H1 (cell line): ENCODE data around the gene NR1I3. TPM values are rescaled to one million over a fixed set of nuclear protein-coding genes. Genes with fewer than 3 reads are reported as not detected.

Experiments used
- BRCA1 ChIP-seq: IDR thresholded peaks from 2 replicates; pipeline ENCODE4 v1.6.1; 2012; ENCODE audit warnings: low read depth, low read length, improper control_type of control experiment
- CBX5 ChIP-seq: fragments of 300-800, 300-1000 bp; sonication (generic); IDR thresholded peaks from 2 replicates; pipeline ENCODE4 v1.7.1; 2016; ENCODE audit warnings: antibody characterized with exemption, low read length, low read depth
- HDAC2 ChIP-seq, 2 experiments: fragments of 300-600 bp in 1 of 2; sonication (generic) in 1 of 2; IDR thresholded peaks; 2 replicates each; pipeline ENCODE4 v1.6.1; 2011 to 2012; ENCODE audit warnings: low read depth in 2 of 2, low read length in 2 of 2, mild to moderate bottlenecking in 2 of 2, moderate library complexity in 2 of 2, borderline replicate concordance in 1 of 2, inconsistent platforms in 1 of 2
- POLR2A ChIP-seq, 2 experiments: IDR thresholded peaks; 1 replicate in 1 of 2; 2 replicates in 1 of 2; pipeline ENCODE4 v1.6.1; 2011; ENCODE audit warnings: low read depth in 2 of 2, low read length in 2 of 2, mild to moderate bottlenecking in 2 of 2; ENCODE audit errors: control extremely low read depth in 1 of 2
- RAD21 ChIP-seq, 2 experiments: IDR thresholded peaks in 1 of 2; conservative IDR thresholded peaks in 1 of 2; 2 replicates each; pipeline ENCODE4 v1.6.1; 2011; ENCODE audit warnings: low read depth in 2 of 2, low read length in 2 of 2, improper control_type of control experiment in 1 of 2, inconsistent platforms in 1 of 2, mild to moderate bottlenecking in 1 of 2, moderate library complexity in 1 of 2
- RNF2 ChIP-seq: fragments of 200-900, 300-1000 bp; sonication (generic); IDR thresholded peaks from 2 replicates; pipeline ENCODE4 v1.7.1; 2016; ENCODE audit warnings: borderline replicate concordance, low read depth, mild to moderate bottlenecking, antibody characterized with exemption, low read length; ENCODE audit not compliant: poor library complexity, severe bottlenecking; ENCODE audit errors: missing control alignments
- polyA plus RNA-seq, 7 experiments: library from polyadenylated mRNA; depleted of rRNA in 3 of 7; stranded (reverse) in 5 of 7; unstranded in 2 of 7; fragments of >200 nt in 5 of 7; fragments of 200-250 nt in 2 of 7; gene quantifications; 1 replicate in 5 of 7; 2 replicates in 1 of 7; 4 replicates in 1 of 7; pipeline versions ENCODE4 v1.2.1 to v1.2.3, GENCODE V29; 2011 to 2013; ENCODE audit warnings: missing spikeins in 2 of 7, mixed read lengths in 2 of 7
- total RNA-seq: library from RNA; stranded (reverse); fragmentation: NEBNext Ultra II Directional; extraction: Animal tissue kit (Norgen Biotek cat#: 25700); gene quantifications from 2 replicates; pipeline ENCODE4 v1.2.1, GENCODE V29; 2021
- TF ChIP-seq, protein P1 (sequence below): fragments of 300-600 bp; sonication (generic); IDR thresholded peaks from 2 replicates; pipeline ENCODE4 v1.7.1; 2012; ENCODE audit warnings: low read length, moderate library complexity, mild to moderate bottlenecking, inconsistent platforms; ENCODE audit not compliant: insufficient replicate concordance

NR1I3 gene
- total and polyA plus RNA-seq, 2 of the 8 experiments (the other 6 are each of a cell fraction or from before 2014, with no cell fraction given) = not detected

GRCh38 chr1:161285521-161285920 lies 47.5 kb upstream of the NR1I3 start (continued):
- TF ChIP-seq, protein P1, sequence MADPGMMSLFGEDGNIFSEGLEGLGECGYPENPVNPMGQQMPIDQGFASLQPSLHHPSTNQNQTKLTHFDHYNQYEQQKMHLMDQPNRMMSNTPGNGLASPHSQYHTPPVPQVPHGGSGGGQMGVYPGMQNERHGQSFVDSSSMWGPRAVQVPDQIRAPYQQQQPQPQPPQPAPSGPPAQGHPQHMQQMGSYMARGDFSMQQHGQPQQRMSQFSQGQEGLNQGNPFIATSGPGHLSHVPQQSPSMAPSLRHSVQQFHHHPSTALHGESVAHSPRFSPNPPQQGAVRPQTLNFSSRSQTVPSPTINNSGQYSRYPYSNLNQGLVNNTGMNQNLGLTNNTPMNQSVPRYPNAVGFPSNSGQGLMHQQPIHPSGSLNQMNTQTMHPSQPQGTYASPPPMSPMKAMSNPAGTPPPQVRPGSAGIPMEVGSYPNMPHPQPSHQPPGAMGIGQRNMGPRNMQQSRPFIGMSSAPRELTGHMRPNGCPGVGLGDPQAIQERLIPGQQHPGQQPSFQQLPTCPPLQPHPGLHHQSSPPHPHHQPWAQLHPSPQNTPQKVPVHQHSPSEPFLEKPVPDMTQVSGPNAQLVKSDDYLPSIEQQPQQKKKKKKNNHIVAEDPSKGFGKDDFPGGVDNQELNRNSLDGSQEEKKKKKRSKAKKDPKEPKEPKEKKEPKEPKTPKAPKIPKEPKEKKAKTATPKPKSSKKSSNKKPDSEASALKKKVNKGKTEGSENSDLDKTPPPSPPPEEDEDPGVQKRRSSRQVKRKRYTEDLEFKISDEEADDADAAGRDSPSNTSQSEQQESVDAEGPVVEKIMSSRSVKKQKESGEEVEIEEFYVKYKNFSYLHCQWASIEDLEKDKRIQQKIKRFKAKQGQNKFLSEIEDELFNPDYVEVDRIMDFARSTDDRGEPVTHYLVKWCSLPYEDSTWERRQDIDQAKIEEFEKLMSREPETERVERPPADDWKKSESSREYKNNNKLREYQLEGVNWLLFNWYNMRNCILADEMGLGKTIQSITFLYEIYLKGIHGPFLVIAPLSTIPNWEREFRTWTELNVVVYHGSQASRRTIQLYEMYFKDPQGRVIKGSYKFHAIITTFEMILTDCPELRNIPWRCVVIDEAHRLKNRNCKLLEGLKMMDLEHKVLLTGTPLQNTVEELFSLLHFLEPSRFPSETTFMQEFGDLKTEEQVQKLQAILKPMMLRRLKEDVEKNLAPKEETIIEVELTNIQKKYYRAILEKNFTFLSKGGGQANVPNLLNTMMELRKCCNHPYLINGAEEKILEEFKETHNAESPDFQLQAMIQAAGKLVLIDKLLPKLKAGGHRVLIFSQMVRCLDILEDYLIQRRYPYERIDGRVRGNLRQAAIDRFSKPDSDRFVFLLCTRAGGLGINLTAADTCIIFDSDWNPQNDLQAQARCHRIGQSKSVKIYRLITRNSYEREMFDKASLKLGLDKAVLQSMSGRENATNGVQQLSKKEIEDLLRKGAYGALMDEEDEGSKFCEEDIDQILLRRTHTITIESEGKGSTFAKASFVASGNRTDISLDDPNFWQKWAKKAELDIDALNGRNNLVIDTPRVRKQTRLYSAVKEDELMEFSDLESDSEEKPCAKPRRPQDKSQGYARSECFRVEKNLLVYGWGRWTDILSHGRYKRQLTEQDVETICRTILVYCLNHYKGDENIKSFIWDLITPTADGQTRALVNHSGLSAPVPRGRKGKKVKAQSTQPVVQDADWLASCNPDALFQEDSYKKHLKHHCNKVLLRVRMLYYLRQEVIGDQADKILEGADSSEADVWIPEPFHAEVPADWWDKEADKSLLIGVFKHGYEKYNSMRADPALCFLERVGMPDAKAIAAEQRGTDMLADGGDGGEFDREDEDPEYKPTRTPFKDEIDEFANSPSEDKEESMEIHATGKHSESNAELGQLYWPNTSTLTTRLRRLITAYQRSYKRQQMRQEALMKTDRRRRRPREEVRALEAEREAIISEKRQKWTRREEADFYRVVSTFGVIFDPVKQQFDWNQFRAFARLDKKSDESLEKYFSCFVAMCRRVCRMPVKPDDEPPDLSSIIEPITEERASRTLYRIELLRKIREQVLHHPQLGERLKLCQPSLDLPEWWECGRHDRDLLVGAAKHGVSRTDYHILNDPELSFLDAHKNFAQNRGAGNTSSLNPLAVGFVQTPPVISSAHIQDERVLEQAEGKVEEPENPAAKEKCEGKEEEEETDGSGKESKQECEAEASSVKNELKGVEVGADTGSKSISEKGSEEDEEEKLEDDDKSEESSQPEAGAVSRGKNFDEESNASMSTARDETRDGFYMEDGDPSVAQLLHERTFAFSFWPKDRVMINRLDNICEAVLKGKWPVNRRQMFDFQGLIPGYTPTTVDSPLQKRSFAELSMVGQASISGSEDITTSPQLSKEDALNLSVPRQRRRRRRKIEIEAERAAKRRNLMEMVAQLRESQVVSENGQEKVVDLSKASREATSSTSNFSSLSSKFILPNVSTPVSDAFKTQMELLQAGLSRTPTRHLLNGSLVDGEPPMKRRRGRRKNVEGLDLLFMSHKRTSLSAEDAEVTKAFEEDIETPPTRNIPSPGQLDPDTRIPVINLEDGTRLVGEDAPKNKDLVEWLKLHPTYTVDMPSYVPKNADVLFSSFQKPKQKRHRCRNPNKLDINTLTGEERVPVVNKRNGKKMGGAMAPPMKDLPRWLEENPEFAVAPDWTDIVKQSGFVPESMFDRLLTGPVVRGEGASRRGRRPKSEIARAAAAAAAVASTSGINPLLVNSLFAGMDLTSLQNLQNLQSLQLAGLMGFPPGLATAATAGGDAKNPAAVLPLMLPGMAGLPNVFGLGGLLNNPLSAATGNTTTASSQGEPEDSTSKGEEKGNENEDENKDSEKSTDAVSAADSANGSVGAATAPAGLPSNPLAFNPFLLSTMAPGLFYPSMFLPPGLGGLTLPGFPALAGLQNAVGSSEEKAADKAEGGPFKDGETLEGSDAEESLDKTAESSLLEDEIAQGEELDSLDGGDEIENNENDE = no peak
- TF ChIP-seq BRCA1 (no peak), POLR2A (IDR thresholded peaks at IDR 0.05; ENCODE audit: control extremely low read depth in 1 of 2, low read depth in 2 of 2, low read length in 2 of 2) (no peak), CBX5 (no peak), RNF2 (no peak), RAD21 (IDR thresholded peaks at IDR 0.05 in 1 of 2, conservative IDR thresholded peaks at IDR 0.05 in 1 of 2; ENCODE audit: low read depth in 2 of 2, low read length in 2 of 2) (no peak), HDAC2 (IDR thresholded peaks at IDR 0.05; ENCODE audit: borderline replicate concordance in 1 of 2, low read depth in 2 of 2, low read length in 2 of 2) (no peak)
- TF ChIP-seq, all 59 proteins: peak for 0
